Pons (tissue), 1 donor: ENCODE data around the gene C5AR2.
A peak's percentile ranks its signal among the peaks of the same experiment; 100 is the strongest.
"Not testable (repeated sequence)": the region's sequence is repeated elsewhere in the genome, so short reads cannot be mapped to it uniquely, and the experiment has no call there.

Source experiments
- DNase-seq: peaks from one replicate; pipeline ENCODE4 v3.0.0-alpha.2; 2016; ENCODE audit warnings: low spot score

The C5AR2 gene

GRCh38 chr19:47363758-47364531 lies 32.0 kb downstream of the C5AR2 start:
- DNase-seq: no peak

GRCh38 chr19:47365455-47365854 lies 33.5 kb downstream of the C5AR2 start:
- DNase-seq: not testable (repeated sequence)

DNA sequence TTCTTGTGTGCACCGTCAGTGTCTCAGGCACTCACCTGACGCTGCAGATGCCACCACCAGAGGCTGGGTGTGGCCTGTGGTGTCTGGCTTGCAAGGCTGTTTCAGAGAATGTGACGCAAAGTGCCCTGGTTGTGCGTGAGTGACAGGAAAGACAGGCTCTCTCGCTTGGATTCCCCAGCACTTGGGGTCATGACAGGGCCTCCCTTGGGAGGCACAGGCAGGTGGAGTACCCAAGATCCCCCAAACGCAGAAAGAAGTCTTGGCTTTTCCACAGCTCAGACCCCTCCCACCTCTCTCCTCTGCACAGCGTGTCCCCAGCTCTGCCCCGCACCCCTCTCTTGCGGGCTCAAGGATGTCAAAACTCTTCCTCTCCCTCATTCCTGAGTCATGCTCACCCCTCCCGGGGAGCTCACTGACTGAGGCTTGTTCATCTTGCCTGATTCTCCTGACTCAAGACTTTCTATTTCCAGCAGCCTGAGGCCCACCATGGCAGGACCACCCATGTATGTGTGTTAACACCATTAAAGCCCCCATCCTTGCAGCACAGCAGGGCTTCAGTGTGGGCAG lies 38.2 kb downstream of the C5AR2 start:
- no peak for DNase-seq

GRCh38 chr19:47371261-47371660 lies 39.3 kb downstream of the C5AR2 start:
- DNase-seq: no peak

DNA sequence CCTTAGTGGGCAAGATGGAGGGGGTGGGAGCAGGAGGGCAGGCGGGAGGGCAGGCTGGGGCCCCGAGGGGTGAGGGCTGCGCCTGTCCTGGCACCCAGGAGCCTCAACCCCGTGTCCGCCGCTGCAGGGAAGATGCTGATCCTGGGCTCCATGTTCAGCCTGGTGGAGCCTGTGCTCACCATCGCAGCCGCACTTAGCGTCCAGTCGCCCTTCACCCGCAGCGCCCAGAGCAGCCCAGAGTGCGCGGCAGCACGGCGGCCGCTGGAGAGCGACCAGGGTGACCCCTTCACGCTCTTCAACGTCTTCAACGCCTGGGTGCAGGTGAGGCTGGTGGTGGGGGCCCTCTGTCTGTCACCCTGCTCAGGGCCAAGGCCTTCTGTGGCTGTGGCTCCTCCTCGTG lies 40.6 kb downstream of the C5AR2 start:
- DNase-seq: no peak

DNA sequence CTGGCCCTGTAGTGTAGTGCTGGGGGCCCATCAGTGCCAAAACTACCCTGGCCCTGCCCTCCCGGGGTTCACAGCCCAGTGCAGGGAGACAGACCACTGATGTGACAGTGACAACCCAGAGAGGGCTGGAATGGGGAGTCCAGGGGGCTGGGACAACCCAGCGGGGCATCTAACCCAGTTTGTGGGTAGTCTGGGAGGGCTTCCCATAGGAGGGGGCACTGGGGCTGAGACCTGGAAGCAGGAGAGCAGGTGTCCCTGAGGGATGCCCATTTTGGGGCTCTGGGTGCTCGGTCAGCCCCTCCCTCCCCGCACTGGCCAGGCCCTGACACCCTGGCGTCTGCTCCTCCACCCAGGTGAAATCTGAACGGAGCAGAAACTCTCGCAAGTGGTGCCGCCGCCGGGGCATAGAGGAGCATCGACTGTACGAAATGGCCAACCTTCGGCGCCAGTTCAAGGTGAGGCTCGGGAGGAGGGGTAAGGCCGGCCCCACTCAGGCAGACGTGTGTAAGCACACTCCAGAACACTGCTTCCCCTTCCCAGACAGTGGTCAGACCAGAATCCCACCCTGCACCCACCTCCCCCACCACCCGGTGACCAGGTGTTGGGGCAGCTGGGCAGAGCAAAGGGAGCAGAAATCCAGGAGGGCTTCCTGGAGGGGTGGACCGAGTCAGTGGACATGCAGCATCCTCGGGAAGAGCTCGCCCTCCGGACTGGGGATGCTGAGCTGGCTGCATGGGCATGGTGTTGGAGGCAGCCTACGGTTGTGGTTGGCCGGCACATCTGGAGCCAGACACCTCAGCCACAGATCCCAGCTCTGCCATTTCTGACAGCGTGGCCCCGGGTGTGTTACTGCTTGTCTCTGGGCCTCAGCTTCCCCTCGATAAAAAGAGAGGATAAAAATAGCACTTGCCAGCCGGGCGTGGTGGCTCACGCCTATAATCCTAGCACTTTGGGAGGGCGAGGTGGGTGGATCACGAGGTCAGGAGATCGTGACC lies 41.6 kb downstream of the C5AR2 start:
- no peak for DNase-seq

DNA sequence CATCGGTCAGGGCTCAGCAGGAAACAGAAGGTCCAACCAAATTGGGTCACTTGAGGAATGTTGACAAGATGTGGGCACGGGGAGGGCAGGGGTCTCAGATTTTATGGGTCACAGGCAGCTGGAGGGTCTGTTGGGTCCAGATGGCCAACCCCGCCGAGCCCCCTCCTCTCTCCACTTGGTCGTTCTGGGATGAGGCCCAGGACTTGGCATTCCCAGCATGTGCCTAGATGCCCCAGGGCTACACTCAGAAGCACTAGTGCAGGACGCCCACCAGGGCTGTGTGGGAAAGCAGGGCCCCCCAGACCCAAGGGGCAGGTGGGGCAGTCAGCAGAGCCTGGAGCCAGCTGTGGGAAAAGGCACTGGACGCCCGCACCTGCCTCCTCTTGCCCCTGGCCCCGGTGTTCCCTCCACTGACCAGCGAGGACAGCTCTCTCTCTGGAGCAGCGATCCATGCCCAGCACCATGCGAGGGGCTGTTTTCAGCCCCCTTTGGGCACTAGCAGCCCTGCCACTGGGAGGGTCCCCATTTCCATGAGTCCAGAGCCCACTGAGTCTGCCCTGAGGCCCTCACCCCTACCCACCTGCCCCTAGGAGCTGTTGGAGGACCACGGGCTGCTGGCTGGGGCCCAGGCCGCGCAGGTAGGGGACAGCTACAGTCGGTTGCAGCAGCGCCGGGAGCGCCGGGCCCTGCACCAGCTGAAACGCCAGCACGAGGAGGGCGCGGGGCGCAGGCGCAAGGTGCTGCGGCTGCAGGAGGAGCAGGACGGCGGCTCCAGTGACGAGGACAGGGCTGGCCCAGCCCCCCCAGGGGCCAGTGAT lies 43.1 kb downstream of the C5AR2 start:
- DNase-seq: no peak

GRCh38 chr19:47375694-47376588 lies 44.0 kb downstream of the C5AR2 start:
- DNase-seq: no peak

DNA sequence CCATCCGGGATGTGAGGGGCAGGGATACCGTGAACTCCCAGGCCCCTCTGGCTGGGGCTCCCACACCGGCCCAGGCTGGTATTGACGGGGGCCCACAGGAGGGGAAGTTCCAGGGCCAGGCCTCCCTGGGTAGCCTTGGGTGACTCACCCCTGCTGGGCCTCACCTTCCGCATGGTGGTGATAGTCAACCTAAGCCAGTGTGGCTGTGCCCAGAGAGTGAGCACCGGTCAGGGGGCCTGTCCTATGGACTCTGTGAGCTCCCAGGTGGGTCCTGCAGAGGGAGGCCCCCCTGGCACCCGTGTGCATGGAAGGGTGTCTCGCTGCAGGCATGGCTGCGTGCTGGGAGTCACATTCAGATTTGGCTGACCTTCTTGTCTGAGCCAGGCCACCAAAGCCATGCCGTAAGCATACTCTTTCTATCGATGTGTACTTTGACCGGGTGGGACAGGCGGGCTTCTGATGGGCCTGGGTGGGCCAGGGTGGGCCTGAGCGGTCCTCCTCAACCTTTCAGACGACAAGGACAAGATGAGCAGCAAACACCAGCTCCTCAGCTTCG lies 44.7 kb downstream of the C5AR2 start:
- no peak for DNase-seq

GRCh38 chr19:47377208-47377701 lies 45.3 kb downstream of the C5AR2 start:
- DNase-seq: no peak

DNA sequence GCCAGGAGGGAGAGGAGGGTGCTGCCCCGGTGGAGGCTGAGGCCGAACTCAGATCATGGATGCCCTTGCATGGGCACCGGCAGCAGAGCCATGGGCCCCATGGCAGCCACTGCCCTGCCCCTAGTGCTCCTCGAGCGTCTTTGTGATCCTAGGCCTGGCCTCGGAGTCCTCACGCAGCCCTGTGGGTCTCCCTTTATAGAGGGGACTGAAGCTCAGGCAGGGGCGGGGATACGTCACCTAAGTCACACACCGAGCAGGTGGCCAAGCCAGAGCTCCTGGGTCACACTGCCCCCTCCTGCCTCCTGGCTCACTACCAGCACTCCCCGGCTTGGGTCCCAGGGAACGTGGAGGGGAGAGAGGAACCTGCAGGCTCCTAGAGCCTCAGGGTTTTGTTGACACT lies 45.8 kb downstream of the C5AR2 start:
- no peak for DNase-seq

- DNase-seq: no peak
Measured at GRCh38 chr19:47378246-47378645, 46.3 kb downstream of the C5AR2 start.

- peak; percentile 52 for DNase-seq
Measured at GRCh38 chr19:47379381-47379938, 47.5 kb downstream of the C5AR2 start.

- DNase-seq: no peak
Measured at GRCh38 chr19:47380559-47380958, 48.6 kb downstream of the C5AR2 start.

- no peak for DNase-seq
Measured at GRCh38 chr19:47381121-47381520, 49.1 kb downstream of the C5AR2 start.

DNA sequence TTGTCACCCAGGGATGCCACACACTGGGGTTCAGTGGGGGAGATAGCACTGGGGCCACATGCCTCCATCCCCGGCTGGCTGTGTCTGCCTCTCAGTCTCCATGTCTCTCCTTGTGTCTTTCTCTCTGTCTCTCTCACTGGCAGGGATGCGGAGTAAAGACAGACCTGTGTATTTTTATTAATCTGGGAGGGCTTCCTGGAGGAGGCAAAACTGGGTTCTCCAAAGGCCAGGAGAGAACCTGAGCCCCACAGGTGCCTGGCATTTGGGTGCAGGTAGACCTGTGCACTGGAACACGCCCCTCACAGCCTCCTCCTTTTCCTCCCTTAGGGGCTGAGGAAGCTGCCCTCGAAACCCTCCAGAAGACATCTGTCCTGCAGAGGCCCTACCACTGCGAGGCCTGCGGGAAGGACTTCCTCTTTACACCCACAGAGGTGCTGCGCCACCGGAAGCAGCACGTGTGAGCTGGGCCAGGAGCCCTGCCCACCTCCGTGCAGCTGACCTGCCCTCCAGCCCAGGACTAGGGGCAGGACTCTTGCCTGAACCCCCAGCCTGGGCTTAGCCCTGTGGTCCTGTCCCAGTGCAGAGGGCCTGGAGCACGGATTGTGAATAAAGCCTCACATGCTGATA lies 49.8 kb downstream of the C5AR2 start:
- DNase-seq: no peak

DNA sequence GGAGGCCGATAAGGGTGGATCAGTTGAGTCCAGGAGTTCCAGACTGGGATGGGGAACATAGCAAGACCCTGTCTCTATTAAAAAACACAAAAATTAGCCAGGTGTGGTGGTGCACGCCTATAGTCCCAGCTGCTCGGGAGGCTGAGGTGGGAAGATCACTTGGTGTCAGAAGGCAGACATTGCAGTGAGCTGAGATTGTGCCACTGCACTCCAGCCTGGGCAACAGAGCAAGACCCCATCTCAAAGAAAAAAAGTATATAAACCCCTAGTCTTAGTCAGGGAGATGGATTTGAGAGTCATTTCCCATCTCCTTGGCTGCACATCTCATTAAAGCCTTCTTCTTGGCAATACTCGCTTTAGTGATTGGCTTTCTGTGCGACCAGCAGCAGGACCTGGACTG lies 51.9 kb downstream of the C5AR2 start:
- not testable (repeated sequence) for DNase-seq

GRCh38 chr19:47384533-47384932 lies 52.6 kb downstream of the C5AR2 start:
- not testable (repeated sequence) for DNase-seq

- DNase-seq: not testable (repeated sequence)
Measured at GRCh38 chr19:47386582-47386981, 54.6 kb downstream of the C5AR2 start.
